NCI-H1417 treated with DMSO at 0.1 percent for 48 hours (cell line): Measurements from ENCODE around the gene DYNC1I2.
"Not testable (repeated sequence)": the region's sequence is repeated elsewhere in the genome, so short reads cannot be mapped to it uniquely, and the experiment has no call there.

Experiments used
- DNase-seq: peaks from one replicate; lab custom pipeline; 2025; lab: John Stamatoyannopoulos, UW

The DYNC1I2 gene

DNA sequence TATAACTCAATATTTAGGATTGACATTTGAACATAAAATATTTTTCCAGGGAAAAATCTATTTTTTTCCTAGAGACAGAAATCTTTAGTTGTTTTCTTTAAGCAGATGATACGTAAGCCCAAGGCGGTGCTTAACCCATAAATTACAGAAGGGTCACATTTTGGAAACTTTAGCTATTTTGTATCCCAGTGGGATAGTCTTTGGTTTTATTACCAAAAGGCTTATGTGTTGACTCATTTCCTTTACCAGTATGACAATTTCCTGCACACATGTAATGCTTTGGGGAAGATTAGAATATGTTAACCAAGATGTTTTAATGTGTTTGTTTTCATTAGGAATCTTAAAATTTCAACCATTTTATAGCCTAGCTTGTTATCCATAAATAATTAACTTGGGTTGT lies 24.8 kb downstream of the DYNC1I2 start:
- DNase-seq: no peak

- no peak for DNase-seq
Measured at GRCh38 chr2:171718720-171719119, 31.5 kb downstream of the DYNC1I2 start.

- DNase-seq: no peak
Measured at GRCh38 chr2:171719660-171720059, 32.4 kb downstream of the DYNC1I2 start.

DNA sequence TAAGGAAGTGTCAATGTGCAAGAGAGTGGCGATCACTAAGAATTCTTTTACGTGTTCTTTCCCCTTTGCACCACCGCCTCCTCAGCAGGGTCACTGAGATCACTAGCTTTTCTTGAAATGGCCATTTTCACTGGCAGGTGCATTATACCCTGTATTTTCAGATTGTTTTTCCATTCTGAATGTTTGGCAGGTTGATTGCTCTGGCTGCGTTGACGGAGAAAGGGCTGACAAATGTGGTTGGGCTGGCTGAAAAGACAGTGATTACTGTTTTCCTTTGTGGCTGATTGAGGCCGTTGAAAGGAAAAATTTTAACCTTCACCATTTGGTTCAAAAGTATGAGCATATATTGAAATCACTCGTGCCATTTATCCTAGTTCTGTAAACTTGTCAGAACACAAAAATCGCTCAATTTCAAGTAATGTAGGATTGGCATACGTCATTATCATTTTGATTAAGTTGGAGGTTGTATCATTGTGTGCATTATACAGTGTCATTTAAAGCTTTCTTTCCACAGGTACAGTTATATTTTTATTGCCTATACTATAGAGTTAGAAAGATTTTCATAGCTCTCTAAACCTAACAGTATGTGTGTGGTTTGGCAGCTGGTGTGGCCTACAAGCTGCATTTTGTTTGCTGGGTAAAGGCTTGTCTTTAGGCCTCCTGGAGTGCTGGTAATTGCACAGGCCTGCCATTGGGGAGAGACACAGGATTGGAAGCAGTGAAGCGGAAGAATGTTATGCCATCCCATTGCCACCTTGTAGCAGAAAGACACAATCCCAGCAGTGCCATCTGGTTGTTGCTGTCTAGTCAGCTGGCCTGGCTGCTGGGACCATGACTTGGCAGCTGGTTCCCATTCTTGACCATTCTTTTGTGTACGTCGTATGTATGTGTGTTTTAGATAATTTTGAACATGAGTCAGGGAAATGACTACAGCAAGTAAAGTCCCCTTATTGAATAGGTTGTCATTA lies 36.7 kb downstream of the DYNC1I2 start:
- peak; percentile 16 for DNase-seq

DNA sequence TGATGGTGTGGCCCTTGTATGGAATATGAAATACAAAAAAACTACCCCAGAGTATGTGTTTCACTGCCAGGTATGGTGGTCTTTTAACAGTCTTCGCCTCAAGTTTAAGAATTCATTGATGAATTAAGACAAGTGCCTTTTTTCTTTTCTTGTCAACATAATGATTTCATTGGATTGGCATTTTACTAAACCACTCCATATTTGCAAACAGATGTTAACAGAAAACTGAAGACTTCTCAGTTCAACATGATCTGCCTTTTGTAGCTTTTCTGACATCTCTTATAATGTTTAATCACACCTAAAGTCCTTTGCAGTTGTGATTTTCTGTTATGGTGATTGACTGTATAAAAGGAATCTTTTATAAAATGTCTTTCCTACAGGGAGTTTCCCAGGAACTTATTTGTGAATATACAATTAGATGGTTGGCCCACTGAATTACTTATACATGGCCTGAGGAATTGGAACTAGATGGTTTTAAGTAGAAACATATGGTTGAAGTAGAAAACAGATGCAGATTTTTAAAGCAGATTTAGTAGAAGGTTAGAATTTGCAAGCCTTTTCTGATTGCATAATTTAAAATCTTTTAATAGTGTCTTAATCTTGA lies 39.7 kb downstream of the DYNC1I2 start:
- no peak for DNase-seq

DNA sequence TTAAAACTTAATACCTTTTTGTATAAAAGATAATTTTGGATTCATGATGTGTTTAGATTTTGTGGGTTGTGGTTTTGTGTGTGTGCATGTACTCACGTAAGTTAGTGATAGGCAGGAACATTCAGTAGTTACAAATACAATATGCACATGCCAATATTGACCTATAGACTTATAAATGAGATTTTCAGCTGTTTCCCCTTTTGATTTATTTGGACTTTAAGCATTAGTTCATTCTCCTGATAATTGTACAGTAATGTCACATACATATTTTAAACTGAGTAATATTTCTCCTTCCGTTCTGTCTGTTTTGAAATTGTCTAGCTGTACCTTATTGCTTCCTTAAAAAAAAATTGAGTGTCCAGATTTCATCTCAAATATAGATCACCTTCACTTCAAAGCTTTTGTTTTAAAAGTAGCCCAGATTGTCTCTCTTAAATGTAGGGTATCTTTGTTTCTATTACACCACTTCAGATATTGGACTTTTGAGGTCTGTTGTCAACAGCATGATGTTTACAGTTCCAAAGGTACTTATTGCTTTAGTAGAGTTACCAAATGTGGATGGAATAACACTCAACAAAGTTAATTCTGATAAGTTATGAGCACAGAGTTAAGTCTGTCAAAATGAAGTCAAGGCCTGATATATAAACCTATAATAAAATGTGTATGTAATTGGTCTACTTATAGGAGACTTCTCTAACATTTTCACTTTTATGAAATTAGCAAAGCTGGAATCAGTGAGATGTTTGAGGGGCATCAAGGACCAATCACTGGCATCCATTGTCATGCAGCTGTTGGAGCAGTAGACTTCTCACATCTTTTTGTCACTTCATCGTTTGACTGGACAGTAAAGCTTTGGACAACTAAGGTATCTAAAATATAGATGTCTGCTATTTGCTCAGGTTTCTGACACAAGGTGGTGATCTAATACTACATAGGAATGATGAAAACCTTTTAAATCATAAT lies 42.0 kb downstream of the DYNC1I2 start:
- no peak for DNase-seq

- DNase-seq: no peak
Measured at GRCh38 chr2:171729952-171730317, 42.7 kb downstream of the DYNC1I2 start.

- DNase-seq: no peak
Measured at GRCh38 chr2:171735991-171736710, 48.9 kb downstream of the DYNC1I2 start.

GRCh38 chr2:171741189-171741588 lies 53.9 kb downstream of the DYNC1I2 start:
- DNase-seq: no peak

GRCh38 chr2:171742760-171743159 lies 55.5 kb downstream of the DYNC1I2 start:
- DNase-seq: no peak

DNA sequence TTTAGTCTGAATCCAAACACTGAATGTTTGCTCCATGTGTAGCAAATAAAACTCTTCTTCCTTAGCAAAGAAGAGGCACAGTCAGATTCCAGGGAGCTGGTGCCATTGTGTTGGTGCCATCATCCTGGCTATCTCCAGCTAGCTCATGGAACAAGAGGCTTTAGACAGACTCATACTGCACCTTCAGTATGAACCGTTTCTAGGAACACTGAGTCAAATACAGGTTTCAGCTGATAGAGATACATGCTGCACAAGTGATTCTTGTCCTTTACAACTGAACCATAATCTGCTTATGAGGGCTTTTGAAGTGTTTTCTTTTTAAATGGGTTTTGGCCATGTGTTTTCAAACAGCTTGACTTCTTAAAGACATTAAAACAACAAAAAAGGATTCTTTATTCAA lies 57.9 kb downstream of the DYNC1I2 start:
- no peak for DNase-seq

GRCh38 chr2:171745806-171746205 lies 58.5 kb downstream of the DYNC1I2 start:
- no peak for DNase-seq

DNA sequence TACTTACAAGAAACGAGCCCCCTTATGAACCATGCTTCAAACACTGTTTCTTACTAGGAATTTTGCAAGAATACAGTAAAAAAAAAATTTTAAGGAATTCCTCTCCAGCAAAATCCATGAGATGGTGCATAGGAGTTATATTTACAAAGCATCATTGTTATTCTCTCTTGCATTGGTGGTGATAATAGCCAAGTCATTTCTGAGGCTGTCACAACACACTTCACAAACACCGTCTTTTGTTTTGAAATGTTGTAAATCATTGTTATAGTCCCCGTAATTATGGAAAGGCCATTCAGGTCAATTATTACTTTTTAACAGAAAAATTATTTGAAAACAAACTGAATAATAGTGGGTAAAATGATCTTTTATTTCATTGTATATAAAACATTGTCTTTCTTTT lies 60.1 kb downstream of the DYNC1I2 start:
- no peak for DNase-seq

GRCh38 chr2:171754254-171754939 lies 67.1 kb downstream of the DYNC1I2 start:
- no peak for DNase-seq

GRCh38 chr2:171758762-171759161 lies 71.5 kb downstream of the DYNC1I2 start:
- not testable (repeated sequence) for DNase-seq

- DNase-seq: not testable (repeated sequence)
Measured at GRCh38 chr2:171761176-171761575, 73.9 kb downstream of the DYNC1I2 start.

GRCh38 chr2:171762879-171763573 lies 75.8 kb downstream of the DYNC1I2 start:
- DNase-seq: no peak

DNA sequence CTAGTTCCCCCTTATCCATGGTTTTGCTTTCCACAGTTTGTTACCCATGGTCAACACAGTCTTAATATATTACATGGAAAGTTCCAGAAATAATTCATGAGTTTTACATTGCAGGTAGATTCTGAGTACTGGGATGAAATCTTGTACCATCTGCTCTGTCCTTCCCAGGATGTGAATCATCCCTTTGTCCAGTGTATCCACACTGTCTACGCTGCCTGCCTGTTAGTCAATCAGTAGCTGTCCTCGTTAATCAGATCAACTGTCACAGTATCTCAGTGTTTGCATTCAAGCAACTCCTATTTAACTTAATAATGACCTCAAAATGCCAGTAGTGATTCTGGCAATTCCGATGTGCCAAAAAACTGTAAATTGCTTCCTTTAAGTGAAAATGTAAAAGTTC lies 76.3 kb downstream of the DYNC1I2 start:
- DNase-seq: no peak

DNA sequence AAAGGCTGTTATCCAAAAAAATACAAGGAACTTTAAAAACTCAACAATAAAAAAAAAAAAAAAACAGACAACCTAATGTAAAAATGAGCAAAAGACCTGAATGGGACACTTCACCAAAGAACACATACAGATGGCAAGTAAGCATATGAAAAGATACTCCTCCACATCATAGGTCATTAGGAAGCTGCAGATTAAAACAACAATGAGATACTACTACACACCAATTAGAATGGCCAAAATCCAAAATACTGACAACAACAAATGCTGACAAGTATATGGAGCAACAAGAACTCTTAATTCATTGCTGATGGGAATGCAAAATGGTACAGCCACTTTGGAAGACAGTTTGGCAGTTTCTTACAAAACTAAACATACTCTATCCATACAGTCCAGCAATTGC lies 84.2 kb downstream of the DYNC1I2 start:
- no peak for DNase-seq

DNA sequence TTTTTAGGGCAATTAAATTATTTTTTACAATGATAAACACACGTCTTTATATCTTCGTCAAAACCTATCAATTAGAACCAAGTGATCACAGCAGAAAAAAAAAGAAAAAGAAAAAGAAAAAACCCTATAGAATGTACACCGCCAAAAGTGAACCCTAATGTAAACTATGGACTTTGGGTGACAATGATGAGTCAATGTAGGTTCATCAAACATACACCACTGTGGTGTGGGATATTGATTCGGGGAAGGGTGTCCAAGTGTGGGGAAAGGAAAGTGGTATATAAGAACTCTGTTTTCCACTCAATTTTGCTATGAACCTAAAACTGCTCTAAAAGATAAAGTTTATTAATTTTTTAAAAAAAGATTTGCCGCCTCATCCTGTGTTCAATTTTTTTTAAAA lies 85.1 kb downstream of the DYNC1I2 start:
- DNase-seq: no peak
